Esophagus mucosa (tissue), 1 donor: ENCODE data around the gene PPP2R1A. TPM values are rescaled to one million over a fixed set of nuclear protein-coding genes. Genes with fewer than 3 reads are reported as not detected.
A peak's percentile ranks its signal among the peaks of the same experiment; 100 is the strongest.

ENCODE experiments used
- ATAC-seq: fragments of 200-7000 bp; cut with Tn5 transposase; one replicate; pipeline ENCODE4 v1.9.1; 2020
- total RNA-seq: library from RNA; stranded (reverse); gene quantifications from one replicate; pipeline ENCODE4 v1.2.4, GENCODE V29; 2023
- donor health status: DM: yes; HTN: yes; CAD: no.

Gene PPP2R1A
- 168 TPM for total RNA-seq

DNA sequence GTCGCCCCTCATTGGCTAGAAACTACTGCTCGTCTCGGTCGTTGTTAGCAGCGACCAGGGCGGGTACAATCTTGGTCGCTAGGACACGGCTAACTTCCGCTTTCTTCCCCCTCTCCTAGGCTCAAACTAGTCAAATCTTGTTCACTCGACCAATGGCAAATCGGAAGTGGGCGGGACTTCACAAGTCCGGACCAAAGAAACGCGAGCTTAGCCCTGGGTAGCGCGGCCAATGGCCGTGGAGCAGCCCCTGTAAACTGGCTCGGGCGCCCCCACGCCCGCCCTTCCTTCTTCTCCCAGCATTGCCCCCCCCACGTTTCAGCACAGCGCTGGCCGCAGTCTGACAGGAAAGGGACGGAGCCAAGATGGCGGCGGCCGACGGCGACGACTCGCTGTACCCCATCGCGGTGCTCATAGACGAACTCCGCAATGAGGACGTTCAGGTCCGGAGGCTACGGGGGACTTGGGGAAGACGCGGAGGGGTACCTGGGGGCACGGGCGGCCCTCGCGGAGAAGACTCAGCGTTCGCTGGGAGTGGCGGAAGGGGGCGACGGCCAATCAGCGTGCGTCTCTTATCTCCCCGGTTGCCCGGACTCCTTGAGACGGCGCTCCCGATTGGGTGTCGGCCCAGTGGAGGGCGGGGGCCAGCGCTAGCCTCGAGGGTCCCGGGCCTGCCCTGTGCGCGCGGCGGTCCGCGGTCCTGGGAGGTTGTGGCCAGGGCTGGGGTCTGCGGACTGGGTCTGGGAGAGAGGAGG is at the start of gene PPP2R1A:
PPP2R1A (plus strand) TSS at position 318 of the 752 bp plus-strand sequence; CDS start at position 363, 45 bp downstream.
- peak; percentile 95 for ATAC-seq

DNA sequence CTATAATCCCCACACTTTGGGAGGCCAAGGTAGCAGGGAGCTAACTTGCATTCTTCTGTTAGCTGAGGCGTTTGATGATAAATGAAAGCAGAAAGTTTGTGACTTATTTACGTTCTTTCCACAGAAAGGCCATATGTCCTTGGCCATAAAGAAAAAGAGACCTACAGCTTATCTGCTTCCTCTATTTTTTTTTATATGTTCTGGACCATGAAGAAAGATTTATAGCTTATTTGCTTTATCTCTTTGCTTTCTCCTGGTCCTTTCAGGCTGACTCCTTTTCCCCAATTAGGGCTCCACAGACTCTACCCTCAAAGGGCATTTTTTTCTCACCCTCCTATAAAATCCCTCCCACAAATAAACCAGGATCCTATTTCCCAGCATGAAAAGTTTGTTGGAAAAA is 48.6 kb upstream of the PPP2R1A start:
- ATAC-seq, result no peak

DNA sequence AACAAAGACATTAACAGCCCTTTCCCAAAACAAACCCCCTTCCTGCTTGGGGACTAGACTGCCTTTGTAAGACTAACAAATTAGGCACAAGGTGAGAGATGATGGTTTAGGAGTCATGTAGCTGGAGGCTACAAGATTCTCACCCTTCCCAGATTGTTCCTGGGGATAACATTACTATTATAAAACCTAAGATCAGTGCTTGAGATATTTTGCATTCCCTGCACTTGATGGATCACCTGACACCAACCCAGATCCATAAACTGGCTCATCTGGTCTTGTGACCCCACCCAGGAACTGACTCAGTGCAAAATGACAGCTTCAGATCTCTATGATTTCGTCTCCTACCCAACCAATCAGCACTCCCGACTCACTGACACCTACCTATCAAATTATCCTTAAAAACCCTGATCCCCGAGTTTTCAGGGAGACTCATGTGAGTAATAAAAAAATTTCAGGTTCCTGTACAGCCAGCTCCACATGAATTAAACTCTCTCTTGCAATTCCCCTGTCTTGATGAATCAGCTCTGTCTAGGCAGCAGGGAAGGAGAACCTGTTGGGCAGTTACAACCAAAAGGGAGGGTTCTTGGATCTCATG is 47.8 kb upstream of the PPP2R1A start:
- ATAC-seq, result peak; percentile 79

DNA sequence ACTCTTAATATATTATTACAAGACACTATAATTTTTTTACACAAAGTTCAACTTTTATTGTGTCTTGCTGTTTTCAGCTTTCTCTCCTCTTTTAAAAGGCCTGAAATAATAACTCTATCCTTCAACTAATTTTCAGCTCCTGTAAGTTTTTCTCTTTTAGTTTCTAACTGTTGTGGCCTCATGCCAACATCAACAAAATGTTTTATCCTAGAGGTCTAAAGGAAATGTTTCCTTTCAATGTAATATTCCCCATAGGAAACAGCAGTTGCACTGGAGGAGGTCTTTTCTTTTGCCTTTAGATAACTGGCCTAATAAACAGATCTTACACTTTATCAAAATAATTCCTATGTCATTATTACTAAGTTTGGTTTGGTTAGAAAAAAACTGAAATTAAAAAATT is 41.6 kb upstream of the PPP2R1A start:
- ATAC-seq, result no peak

DNA sequence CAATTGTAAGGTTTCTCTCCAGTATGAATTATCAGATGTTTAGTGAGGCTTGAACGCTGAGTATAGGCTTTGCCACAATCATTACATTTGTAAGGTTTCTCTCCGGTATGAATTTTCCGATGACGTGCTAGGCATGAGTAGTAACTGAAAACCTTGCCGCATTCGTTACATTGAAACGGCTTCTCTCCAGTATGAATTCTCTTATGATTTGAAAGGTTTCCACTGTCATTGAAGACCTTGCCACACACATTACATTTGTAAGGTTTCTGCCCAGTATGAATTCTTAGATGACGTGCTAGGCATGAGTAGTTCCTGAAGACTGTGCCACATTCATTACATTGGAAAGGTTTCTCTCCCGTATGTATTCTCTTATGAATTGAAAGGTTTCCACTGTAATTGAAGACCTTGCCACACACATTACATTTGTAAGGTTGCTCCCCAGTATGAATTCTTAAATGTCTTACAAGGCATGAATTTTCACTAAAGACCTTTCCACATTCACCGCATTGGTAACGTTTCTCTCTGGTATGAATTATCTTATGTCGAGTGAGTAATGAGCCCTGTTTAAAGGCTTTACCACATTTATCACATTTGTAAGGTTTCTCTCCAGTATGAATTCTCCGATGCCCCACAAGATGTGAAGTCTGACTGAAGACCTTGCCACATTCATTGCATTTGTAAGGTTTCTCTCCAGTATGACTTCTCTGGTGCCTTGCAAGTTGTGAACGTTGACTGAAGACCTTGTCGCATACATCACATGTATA is 34.1 kb upstream of the PPP2R1A start:
- ATAC-seq, result no peak

DNA sequence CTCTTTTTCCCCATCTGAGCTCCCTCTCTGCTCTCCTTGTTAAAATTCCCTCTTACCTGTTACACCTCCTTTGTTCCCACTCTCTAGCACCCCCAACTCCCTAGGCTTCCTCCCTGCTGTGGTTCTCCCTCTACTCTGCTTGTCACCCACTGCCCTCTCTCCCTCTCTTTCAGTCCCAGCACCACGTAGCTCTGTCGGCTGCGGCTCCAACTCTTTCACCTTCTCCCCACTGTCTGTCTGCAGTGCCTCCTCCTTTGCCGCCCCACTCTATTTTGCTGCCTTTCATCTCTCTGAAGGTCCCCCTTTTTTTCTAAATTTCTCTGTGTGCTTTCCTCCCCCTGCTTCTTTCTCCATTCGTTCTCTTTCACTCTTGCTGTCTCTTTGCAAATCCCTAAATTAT is 19.5 kb upstream of the PPP2R1A start:
- ATAC-seq, result no peak

DNA sequence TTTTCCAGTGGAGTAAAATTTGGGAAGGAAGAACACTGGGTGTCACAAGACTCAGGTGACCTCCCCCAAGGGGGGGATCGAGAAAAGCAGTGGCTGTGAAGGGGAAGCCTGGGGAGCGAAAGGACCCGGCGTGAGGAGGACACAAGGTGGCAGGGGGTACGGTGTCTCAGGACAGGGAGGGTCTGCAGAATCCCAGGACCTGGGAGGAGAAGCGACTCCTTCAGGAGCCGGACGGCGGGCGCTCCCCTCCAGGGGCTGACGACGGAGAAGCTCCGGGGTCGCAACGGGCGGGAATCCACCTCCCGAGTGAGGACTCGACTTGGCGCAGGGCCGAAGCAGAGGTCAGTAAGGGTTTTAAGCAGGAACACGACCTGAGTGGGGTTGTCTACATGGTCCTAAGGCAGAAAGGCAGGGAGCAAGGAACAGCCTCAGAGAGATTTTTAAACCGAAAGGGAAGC is 19.0 kb upstream of the PPP2R1A start:
- peak; percentile 7 for ATAC-seq

DNA sequence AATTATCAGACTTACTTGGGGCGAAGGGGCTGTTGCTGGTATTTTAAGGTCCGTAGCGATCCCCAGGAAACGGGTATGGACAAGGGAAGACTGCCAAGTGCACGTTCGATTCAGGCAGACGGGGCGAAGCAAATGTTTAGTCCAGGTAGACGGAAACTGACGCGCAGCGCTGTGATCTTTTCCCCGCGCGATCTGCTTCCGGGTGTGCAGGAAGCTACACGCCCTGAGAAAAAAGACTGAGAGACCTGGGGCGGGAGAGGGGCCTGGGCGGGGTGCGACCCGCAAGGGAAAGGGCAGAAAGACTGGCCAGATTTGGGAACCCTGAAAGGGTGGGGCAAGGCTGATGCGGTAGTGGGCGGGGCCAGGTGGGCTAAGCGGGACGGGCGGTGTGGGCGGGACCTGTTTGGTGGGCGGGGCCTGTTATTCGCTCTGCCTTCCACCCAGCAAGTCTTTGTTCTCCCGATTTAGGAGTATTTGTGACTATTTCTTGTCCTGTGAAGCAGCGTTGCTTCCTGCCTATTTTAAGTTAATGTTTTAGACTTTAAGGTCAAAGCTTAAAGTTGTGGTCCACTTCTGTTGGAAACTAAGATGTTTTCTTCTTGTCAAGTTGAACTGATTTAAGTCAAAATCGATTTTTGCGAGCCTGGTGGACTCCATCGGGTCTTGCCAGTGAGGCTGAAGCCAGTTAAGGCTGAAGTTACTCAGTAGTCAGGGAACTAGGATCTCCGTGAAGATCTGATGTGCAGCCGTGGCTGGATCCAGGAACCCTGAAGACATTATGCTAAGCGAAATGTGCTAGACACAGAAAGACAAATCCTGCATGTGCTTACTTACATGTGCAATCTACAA is 18.3 kb upstream of the PPP2R1A start, which contains the start of gene ZNF836:
ZNF836 (minus strand) TSS at position 301 of the 849 bp plus-strand sequence. CDS start 3,549 bp downstream, outside the sequence.
- peak; percentile 98 for ATAC-seq

DNA sequence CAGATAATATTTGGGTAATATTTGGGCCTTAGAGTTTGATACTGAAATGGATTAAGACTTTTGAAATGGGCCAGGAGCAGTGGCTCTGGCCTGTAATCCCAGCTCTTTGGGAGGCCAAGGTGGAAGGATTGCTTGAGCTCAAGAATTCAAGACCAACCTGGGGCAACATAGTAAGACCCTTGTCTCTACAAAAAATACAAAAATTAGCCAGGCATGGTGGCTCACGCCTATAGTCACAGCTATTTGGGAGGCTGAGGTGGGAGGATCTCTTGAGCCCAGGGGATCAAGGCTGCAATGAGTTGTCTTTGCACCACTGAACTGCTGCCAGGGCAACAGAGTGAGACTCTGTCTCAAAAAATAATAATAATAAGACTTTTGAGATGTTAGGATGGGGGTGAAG is 17.5 kb upstream of the PPP2R1A start:
- ATAC-seq, result no peak

DNA sequence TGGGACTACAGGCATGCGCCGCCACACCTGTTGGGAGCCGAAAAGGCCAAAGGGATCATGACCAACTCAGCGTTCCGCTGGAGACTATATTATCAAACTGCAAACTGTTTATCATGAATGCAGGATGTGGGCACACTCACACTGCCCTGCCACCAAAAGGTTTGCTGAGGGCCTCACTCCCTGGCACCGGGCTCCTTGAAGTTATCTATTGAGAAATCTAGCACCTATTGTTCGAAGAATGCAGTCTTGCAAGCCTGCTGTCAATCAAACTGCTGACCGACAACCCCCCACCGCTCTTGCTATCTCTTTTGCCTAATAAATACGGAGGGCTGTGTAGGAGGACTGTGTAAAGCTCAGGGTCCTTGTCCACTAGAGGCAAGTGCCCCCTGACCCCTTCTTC is 13.3 kb upstream of the PPP2R1A start:
- no peak for ATAC-seq

DNA sequence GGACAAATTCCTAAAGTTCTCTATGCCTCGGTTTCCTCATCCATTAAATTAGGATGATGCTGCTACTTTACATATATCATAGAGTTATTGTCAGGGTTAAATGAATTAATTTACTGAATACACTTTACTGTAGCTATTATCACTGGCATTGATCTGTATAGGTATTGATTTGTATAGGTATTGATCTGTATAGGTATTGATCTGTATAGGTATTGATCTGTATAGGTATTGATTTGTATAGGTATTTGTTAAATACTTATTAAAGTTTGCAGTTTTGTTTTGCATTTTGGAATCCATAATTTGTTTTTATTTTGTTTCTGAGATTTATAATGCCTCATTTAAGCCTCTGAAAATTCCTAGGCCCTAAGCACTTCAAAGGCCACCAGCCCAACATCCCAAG is 2.4 kb upstream of the PPP2R1A start:
- ATAC-seq, result no peak

DNA sequence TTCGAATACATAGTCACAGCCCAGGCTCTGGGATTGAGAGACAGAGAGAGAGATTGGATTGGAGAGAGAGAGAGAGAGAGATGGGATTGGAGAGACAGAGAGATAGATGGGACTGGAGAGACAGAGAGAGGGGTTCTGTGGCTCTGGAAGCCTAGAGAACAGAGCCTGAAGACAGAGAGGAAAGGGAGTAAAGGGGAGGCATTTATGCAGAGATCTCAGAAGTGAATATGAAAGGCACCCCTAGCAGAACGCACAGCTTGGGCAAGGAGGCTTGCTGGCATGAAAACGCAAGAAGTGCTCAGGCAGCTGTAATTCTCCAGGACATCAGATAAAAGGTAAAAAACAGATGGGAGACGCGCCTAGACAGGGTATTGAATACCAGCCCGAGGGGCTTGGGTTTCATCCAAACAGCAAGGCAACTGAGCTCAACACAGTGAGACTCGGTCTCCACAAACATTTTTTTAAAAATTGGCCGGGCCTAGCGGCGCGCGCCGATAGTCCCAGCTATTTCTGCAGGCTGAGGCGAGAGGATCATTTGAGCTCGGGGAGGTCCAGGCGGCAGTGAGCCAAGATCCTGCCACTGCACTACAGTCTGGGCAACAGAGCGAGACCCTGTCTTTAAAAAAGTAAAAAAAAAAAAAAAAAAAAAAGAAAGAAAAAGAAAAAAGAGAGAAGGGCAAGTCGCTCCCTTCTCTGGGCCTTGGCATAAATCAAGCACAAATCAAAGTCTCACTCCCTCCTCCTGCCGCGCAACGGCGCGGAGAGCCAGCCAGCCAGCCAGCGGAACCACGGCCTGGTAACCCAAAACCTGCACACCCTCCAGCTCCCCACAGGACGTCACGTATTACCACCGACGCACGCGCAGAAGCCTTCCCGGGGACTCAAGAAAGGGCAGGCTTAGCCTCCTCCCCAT is 774 bp upstream of the PPP2R1A start:
- peak; percentile 2 for ATAC-seq

DNA sequence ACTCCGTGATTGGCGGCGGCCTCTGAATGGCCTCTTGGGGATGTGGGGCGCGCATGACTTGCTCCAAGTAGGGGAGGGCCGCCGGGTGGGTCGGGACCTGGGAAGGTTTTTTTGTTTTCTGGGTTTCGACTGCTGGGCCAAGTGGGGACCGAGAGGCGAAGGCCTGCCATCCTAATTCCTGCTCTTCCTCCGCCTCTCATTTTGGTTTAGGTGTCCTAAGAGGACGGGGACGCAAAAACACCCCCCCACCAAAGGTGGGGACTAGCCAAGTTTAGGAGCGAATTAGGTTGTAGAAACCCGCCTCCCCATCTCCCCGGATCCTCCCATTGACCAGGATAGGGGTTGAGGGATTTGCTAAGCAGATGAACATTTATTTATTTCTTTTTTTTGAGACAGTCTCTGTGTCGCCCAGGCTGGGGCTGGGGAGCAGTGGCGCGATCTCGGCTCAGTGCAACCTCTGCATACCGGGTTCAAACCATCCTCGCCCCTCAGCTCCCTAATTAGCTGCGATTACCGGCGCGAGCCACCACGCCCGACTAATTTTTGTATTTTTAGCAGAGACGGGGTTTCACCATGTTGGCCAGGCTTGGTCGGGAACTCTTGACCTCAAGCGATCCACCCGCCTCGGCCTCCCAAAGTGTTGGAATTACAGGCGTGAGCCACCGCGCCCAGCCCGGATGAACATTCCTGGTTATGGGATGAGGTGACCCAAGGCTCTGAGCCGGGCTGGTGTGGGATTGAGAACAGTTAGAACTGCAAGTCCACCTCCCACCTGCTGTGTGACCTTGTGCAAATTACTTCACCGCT is 838 bp downstream of the PPP2R1A start:
- no peak for ATAC-seq

DNA sequence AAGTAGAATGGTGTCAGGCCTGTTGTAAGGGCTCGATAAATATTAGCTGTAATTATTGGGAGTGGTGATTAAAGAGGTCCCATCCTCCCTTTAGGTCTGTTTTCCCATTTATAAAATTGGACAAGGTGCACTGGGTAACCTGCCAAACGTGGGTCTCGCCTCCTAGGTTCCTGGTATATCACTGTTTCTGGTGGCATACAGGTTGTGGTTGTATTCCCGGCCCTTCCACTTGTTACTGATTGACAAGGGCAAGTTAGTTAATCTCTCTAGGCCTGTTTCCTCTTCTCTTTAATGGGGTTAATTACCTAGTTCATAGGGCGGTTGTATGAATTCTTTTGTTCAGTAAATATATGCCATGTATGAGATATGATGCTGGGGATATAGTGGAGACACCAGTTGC is 1.5 kb downstream of the PPP2R1A start:
- no peak for ATAC-seq

DNA sequence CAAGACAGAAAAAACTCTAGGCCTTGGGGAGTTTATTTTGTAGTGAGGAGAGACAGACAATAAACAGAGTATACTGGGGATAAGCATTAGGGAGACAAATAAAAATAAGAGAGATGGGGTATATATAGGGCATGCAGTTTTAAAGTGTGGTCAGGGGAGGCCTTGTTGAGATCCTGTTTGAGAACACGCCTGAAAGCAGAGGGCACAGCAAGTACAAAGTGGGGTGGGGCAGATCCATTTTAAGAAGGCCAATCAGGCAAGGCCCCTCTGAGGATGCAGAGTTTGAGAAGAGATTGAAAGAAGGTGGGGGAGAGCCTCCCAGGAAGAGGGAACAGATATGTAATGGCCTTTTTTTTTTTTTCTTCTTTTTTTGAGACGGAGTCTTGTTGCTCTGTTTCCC is 2.1 kb downstream of the PPP2R1A start:
- no peak for ATAC-seq

DNA sequence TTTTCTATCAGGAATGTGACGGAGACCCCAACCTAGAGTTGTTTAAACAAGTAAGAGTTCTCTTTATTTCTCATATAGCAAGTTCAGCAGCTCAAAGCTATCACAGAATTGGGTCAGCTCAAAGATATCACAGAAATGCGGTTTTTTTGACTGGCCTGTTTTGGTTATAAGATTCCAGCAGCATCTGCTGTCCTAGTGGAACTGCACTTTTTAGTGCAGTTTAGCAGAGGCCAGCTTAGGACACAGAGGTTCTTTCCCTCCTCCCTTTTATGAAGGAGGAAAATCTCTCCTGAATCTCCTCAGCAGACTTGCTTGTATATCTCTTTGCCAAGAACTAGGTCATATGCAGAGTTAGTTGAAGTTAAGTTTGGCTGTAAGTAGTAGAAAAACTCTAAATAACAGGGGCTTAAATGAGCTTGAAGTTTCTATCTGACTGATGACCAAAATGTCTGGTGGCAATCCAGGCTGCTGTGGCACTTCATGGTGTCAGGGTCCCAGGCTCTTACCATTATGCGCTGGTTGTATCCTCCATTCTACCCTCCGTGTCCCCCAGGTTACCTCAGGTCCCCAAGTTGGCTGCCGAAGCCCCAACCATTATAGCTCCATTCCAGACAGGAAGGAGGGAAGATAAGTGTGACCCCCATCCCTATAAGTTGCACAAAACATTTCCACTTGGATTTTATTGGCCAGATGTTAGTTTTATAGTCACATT is 6.6 kb downstream of the PPP2R1A start:
- no peak for ATAC-seq

DNA sequence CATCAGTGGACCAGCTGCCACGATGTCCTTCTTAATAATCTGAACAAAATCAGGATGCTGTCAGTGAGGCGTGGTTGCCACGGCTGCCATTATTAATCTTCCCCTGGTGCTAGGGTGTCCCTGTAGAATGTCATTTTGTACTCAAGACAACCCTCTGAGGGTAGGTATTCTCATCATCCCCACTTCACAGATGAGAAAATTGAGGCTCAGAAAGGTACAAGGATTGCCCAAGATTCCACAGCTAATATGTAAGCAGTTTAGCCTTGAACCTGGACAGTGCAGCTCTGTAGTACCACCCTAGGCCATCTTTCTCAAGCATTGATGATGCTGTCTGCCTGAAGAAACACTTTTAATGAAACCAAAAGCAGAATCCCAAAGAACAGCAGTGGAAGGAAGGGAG is 8.1 kb downstream of the PPP2R1A start:
- ATAC-seq, result no peak

DNA sequence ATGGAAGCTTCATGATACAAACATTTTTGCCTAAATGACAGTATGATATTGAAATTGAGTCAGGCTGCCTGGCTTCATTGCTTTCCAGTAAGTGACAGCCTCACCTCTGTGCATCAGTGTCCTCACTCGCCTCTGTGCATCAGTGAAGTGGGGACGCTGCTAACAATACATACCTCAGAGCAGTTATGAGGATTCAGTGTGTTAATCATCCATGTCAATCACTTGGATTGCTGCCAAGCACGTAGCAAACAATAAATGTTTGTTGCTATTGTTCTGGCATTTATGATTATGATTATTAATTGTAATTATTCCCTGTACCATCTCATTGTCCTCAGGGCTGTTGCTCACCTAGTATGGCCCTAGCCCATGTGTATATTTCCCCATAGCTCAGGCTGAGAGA is 8.8 kb downstream of the PPP2R1A start:
- peak; percentile 21 for ATAC-seq

DNA sequence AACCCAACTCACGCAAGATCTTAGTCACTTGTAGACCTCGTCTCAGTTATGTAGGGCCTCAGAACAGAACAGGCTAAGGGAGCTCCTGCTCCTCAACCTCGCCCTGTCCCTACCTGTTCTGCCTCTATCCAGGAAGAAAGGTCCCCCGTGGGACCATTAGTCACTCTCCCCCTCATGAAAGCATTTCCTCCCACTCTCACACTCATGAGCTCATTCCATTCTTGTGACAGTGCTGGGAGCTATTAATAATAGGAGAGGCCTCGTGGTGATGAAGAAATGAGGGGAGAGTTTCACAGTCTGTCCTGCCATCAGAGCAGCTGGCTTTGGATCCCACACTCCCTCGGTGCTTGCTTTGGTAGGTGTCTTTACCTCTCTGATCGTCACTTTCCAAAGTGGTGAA is 10.2 kb downstream of the PPP2R1A start:
- peak; percentile 91 for ATAC-seq
